RWPE2 (cell line): Measurements from ENCODE around the gene C3orf20.

Source experiments
- ATAC-seq: fragments of 200-7000 bp; cut with Tn5 transposase; 3 replicates; pipeline ENCODE4 v1.9.1; 2021; ENCODE audit warnings: low read depth
- DNase-seq: peaks from one replicate; pipeline ENCODE4 v3.0.0-alpha.2; 2020; ENCODE audit warnings: low spot score
- H3K27ac ChIP-seq: fragments of 450-650 bp; 2 replicates; pipeline ENCODE4 v1.5.1; 2017; ENCODE audit warnings: mild to moderate bottlenecking; ENCODE audit not compliant: poor library complexity, severe bottlenecking
- H3K27me3 ChIP-seq: fragments of 250-450 bp; sonication (Bioruptor Pico); 2 replicates; pipeline ENCODE4 v1.5.1; 2021; ENCODE audit warnings: mild to moderate bottlenecking, moderate library complexity; ENCODE audit not compliant: insufficient read depth, poor library complexity, severe bottlenecking
- H3K36me3 ChIP-seq: fragments of 250-450 bp; sonication (Bioruptor Pico); 2 replicates; pipeline ENCODE4 v1.5.1; 2020; ENCODE audit warnings: low read depth, mild to moderate bottlenecking, moderate library complexity
- H3K4me1 ChIP-seq: fragments of 250-450 bp; sonication (Bioruptor Pico); 2 replicates; pipeline ENCODE4 v1.5.1; 2021; ENCODE audit warnings: mild to moderate bottlenecking, moderate library complexity; ENCODE audit not compliant: insufficient read depth, poor library complexity, severe bottlenecking
- H3K4me3 ChIP-seq: fragments of 250-450 bp; sonication (Bioruptor Pico); 2 replicates; pipeline ENCODE4 v1.5.1; 2021; ENCODE audit warnings: mild to moderate bottlenecking, moderate library complexity; ENCODE audit not compliant: severe bottlenecking
- H3K9me3 ChIP-seq: fragments of 250-450 bp; sonication (Bioruptor Pico); 2 replicates; pipeline ENCODE4 v1.5.1; 2021; ENCODE audit warnings: mild to moderate bottlenecking, moderate library complexity; ENCODE audit not compliant: severe bottlenecking
- TF ChIP-seq, protein P1 (sequence below): fragments of 450-650 bp; IDR thresholded peaks from one replicate; pipeline ENCODE4 v1.5.1; 2017; ENCODE audit warnings: mild to moderate bottlenecking, moderate library complexity; ENCODE audit not compliant: poor library complexity, severe bottlenecking

The C3orf20 gene

DNA sequence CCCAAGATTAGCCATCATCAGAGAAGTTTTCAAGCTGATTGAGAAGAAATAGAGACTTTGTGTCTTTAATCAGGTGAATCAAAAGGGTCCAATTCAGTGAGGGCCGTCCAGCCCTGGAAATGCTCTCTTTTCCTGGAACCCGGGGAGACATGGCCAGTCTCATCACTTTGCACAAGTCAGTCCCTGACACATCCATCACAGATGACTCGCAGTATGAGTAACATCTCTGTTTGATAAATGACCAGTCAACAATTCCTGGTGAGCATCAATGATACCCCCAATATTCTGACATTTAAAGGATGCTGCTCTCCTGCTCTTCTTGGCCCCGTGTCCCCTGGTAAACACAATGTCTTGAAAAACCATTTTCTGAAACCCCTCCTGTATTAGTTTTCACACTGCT is 26.7 kb downstream of the C3orf20 start:
- no peaks in the 10 kb centered on the region for H3K36me3 ChIP-seq
- DNase-seq: no peak

DNA sequence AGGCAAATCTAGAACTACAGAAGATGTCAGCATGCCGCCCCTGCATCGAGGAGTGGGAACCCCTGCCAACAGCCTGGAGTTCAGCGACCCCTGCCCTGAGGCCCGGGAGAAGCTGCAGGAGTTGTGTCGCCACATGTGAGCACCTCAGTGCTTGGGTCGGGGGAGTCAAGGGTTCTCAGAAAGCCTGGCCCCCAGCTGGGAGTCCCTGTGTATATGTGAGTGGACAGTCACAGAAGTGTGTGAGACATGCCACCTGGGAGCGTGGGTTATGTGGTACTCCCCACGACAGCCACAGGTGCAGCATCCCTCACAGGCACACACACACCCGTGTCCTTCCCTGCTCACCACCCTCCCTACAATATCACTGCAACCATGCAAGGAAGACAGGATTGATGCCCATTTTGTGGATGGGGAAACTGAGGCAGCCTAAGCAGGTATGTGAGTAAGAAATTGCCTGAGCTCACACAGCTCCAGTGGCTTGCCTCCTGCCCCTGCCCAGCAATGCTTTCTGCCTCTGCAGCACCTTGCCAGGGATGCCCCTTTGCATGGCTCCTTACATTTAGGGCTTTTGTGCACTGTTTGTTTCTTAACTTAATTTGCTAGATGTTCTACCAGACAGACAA is 28.3 kb downstream of the C3orf20 start:
- DNase-seq: no peak
- H3K27ac ChIP-seq: no peak overlapping the region
- H3K27me3 ChIP-seq: no peaks in the 10 kb centered on the region
- H3K4me3 ChIP-seq: no peak overlapping the region
- no peaks in the 10 kb centered on the region for H3K4me1 ChIP-seq
- ATAC-seq: no peak
- TF ChIP-seq, protein P1, sequence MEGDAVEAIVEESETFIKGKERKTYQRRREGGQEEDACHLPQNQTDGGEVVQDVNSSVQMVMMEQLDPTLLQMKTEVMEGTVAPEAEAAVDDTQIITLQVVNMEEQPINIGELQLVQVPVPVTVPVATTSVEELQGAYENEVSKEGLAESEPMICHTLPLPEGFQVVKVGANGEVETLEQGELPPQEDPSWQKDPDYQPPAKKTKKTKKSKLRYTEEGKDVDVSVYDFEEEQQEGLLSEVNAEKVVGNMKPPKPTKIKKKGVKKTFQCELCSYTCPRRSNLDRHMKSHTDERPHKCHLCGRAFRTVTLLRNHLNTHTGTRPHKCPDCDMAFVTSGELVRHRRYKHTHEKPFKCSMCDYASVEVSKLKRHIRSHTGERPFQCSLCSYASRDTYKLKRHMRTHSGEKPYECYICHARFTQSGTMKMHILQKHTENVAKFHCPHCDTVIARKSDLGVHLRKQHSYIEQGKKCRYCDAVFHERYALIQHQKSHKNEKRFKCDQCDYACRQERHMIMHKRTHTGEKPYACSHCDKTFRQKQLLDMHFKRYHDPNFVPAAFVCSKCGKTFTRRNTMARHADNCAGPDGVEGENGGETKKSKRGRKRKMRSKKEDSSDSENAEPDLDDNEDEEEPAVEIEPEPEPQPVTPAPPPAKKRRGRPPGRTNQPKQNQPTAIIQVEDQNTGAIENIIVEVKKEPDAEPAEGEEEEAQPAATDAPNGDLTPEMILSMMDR: no peak
- H3K36me3 ChIP-seq: no peaks in the 10 kb centered on the region
- H3K9me3 ChIP-seq: no peaks in the 10 kb centered on the region

More for the DNA sequence above, 26.7 kb downstream of the C3orf20 start:
- no peak for ATAC-seq
- peaks cover 4% of the 10 kb centered on the region for H3K27me3 ChIP-seq
- no peak overlapping the region for H3K27ac ChIP-seq
- H3K4me3 ChIP-seq: no peak overlapping the region
- no peaks in the 10 kb centered on the region for H3K9me3 ChIP-seq
- TF ChIP-seq, protein P1: no peak
- H3K4me1 ChIP-seq: no peaks in the 10 kb centered on the region

DNA sequence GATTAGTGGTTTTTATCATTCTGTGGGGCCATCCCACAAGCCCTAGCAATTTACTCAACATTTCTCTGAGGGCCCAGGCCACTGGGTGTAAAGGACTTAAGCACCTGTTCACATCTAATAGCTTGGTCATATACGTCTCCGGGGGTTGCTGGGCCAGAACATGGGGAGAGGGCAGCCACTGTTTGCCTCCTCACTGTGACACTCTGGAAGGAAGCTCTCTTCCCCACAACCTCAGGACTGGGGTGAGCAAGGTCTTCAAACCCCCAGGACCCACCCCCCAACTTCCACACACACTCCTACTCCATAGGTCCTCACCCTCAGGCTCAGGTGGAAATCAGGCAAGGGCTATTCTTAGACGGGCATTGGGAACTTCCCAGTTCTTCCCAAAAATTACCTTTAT is 28.9 kb downstream of the C3orf20 start:
- H3K36me3 ChIP-seq: no peaks in the 10 kb centered on the region
- no peak overlapping the region for H3K4me3 ChIP-seq
- TF ChIP-seq, protein P1: no peak
- no peaks in the 10 kb centered on the region for H3K4me1 ChIP-seq
- no peak overlapping the region for H3K27ac ChIP-seq
- no peak for ATAC-seq
- no peak for DNase-seq
- no peaks in the 10 kb centered on the region for H3K27me3 ChIP-seq
- H3K9me3 ChIP-seq: no peaks in the 10 kb centered on the region

DNA sequence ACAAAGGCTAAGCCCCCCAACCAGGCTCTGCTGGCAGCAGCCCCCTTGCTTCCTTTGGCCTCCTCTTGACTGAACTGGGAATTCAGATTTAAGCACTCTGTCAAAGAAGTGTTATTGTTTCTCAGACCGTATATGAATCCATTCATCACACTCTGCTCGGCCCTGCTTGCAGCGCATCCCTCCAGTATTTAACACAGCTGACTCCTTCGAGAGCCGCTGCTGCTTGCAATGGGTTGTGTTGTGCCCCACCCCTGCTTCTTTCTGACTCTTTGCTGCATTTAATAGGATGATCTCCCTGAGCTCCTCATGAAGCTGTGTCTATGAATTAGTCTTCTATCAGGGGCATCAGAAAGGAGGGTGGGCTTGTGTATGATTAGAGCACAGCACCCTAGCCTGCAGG is 31.2 kb downstream of the C3orf20 start:
- Histone ChIP-seq H3K27me3 (no peaks in the 10 kb centered on the region), H3K4me1 (no peaks in the 10 kb centered on the region), H3K36me3 (no peaks in the 10 kb centered on the region), H3K27ac (no peak overlapping the region), H3K9me3 (no peaks in the 10 kb centered on the region), H3K4me3 (no peak overlapping the region)
- ATAC-seq (no peak), DNase-seq (no peak)
- TF ChIP-seq, protein P1: no peak

DNA sequence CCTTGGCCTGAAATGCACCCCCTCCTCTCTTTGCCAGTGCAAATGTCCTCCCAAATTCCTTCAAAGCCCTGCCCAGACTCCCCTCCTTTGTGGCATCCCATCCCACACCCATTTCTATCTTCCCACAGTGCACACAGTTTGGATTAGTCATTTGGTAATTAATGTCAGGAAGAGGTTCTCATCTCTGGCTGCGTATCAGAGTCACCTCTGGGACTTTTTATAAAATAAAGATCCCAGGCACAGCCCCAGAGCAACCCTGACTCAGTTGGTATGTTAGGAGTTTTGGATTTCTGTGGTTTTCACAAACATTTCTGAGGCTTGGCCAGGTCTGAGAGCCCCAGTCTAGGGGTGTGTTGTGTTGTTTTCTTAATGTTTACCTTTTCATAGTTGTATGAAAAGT is 41.6 kb downstream of the C3orf20 start:
- TF ChIP-seq, protein P1: no peak
- H3K27me3 ChIP-seq: no peaks in the 10 kb centered on the region
- no peak overlapping the region for H3K27ac ChIP-seq
- ATAC-seq (0 out of 3 replicates have a peak, but pooled peaks have one; percentile 12), DNase-seq (no peak)
- no peaks in the 10 kb centered on the region for H3K36me3 ChIP-seq
- no peaks in the 10 kb centered on the region for H3K9me3 ChIP-seq
- no peaks in the 10 kb centered on the region for H3K4me1 ChIP-seq
- no peak overlapping the region for H3K4me3 ChIP-seq
